ENCODE data around the gene CYP2C9. TPM values are rescaled to one million over a fixed set of nuclear protein-coding genes. Genes with fewer than 3 reads are reported as not detected.
"Not testable (repeated sequence)": the region's sequence is repeated elsewhere in the genome, so short reads cannot be mapped to it uniquely, and the experiment has no call there.

The CYP2C9 gene
- polyA plus RNA-seq, 1 donor from 2014 or later: not detected

DNA sequence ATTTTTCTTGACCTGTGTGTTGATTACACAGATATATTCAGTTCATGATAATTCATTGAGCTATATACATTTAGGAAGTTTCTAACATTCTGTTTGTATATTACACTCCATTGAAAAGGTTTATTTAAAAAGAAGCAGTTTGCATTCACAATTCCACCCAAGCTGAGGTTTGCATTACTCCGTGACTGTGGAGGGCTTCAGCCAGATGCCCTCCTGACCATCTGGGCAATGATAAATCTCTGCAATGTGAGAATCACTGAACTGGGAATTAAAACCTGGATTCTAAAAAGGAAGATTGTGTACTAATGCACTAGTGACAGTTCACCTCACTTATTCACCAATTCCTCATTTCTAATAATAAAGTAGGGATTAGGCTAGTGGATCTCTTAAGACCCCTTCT is 36.4 kb upstream of the CYP2C9 start:
- H3F3A ChIP-seq (ENCODE audit: insufficient read depth, low read length, poor library complexity, severe bottlenecking): no peaks in the 10 kb centered on the region
- no peaks in the 10 kb centered on the region for H4K20me1 ChIP-seq (ENCODE audit: insufficient read depth)
- H3K4me2 ChIP-seq (ENCODE audit: low read length): no peak overlapping the region
- no peak overlapping the region for H3K4me3 ChIP-seq (ENCODE audit: low read length)
- no peak overlapping the region for H3K9ac ChIP-seq (ENCODE audit: low read length)
- H3K27me3 ChIP-seq (ENCODE audit: insufficient read depth, low read depth, low read length): no peaks in the 10 kb centered on the region
- H3K9me2 ChIP-seq (ENCODE audit: insufficient read depth, low read length): no peaks in the 10 kb centered on the region
- no peak overlapping the region for H3K27ac ChIP-seq (ENCODE audit: low read length)
- TF ChIP-seq CTCF (IDR thresholded peaks at IDR 0.05; ENCODE audit: poor library complexity, severe bottlenecking) (no peak), MXI1 (conservative IDR thresholded peaks at IDR 0.05; ENCODE audit: poor library complexity, severe bottlenecking) (no peak), REST (IDR thresholded peaks at IDR 0.05; ENCODE audit: borderline replicate concordance) (no peak), EZH2 (IDR thresholded peaks at IDR 0.05; ENCODE audit: borderline replicate concordance, insufficient read depth, low read length, poor library complexity, severe bottlenecking) (no peak), SMC3 (conservative IDR thresholded peaks at IDR 0.05; ENCODE audit: poor library complexity) (no peak), POLR2AphosphoS5 (IDR thresholded peaks at IDR 0.05) (no peak), EP300 (conservative IDR thresholded peaks at IDR 0.05; ENCODE audit: poor library complexity, severe bottlenecking) (no peak), RAD21 (conservative IDR thresholded peaks at IDR 0.05) (no peak), TAF1 (IDR thresholded peaks at IDR 0.05; ENCODE audit: low read depth) (no peak)
- no peaks in the 10 kb centered on the region for H3K9me3 ChIP-seq (ENCODE audit: low read length)
- H2AFZ ChIP-seq (ENCODE audit: low read depth, low read length): no peak overlapping the region
- H3K79me2 ChIP-seq (replicated peaks; ENCODE audit: insufficient read depth, low read length): no peaks in the 10 kb centered on the region
- no peaks in the 10 kb centered on the region for H3K36me3 ChIP-seq (ENCODE audit: insufficient read depth, low read length)

DNA sequence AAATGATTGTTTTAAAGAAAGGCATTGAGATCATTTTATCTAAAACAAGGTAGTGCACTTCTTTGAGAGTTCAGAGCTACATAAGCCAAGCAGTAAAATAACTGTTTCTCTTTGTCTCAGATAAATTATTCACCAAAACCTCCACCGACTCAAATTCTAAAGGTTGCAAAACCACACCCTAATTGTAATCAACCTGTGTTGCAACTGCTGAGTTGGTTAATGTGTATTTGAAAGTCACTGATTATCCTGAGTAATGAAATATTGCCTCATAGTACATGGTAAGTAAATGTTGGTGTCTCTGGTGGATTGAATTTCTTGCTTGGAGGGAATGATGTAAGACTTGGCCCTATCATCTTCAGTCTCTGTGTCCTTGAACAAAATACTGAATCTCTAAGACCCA is 35.9 kb upstream of the CYP2C9 start:
- H3K4me2 ChIP-seq (ENCODE audit: low read length): no peak overlapping the region
- H3K9me2 ChIP-seq (ENCODE audit: insufficient read depth, low read length): no peaks in the 10 kb centered on the region
- TF ChIP-seq SMC3 (conservative IDR thresholded peaks at IDR 0.05; ENCODE audit: poor library complexity) (no peak), TAF1 (IDR thresholded peaks at IDR 0.05; ENCODE audit: low read depth) (no peak), REST (IDR thresholded peaks at IDR 0.05; ENCODE audit: borderline replicate concordance) (no peak), MXI1 (conservative IDR thresholded peaks at IDR 0.05; ENCODE audit: poor library complexity, severe bottlenecking) (no peak)

DNA sequence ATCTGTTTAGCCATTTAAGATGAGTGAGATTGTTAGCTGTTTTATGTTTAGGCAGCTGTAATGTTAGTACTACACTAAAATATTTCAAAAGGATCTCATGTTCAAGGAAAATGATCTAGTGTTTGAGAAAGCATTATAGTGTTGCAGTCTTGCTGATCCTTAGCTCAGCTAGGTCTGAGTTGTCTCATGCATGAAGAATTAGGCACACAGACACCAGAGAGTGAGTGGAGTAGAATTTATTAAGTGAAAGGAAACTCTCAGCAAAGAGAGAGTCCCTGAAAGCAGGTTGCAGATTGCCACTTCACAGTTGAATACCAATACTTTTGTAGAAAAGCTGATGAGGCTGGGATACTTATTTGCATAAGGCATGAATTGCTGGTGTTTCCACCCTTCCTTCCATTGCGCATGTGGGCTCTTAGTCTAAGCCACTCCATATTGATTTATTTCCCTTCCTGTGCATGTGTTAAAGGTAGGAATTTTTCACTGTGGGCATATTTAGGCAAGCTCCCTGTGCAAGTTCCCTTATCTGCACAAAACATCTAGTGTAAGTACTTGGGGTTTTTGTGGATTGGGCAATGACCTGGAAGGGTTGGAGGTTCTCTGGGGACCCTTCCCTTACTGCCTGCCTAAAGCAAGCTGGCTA is 33.8 kb upstream of the CYP2C9 start:
- not testable (repeated sequence) for H3K9me2 ChIP-seq (ENCODE audit: insufficient read depth, low read length); H2AFZ ChIP-seq (ENCODE audit: low read depth, low read length); H3K27ac ChIP-seq (ENCODE audit: low read length); H4K20me1 ChIP-seq (ENCODE audit: insufficient read depth); H3K79me2 ChIP-seq (replicated peaks; ENCODE audit: insufficient read depth, low read length); H3K4me3 ChIP-seq (ENCODE audit: low read length); H3K9ac ChIP-seq (ENCODE audit: low read length); H3K36me3 ChIP-seq (ENCODE audit: insufficient read depth, low read length); H3K27me3 ChIP-seq (ENCODE audit: insufficient read depth, low read depth, low read length); H3F3A ChIP-seq (ENCODE audit: insufficient read depth, low read length, poor library complexity, severe bottlenecking); H3K9me3 ChIP-seq (ENCODE audit: low read length); H3K4me2 ChIP-seq (ENCODE audit: low read length)

More for the DNA sequence above, 35.9 kb upstream of the CYP2C9 start:
- Histone ChIP-seq H4K20me1 (ENCODE audit: insufficient read depth) (no peaks in the 10 kb centered on the region), H2AFZ (ENCODE audit: low read depth, low read length) (no peak overlapping the region), H3K36me3 (ENCODE audit: insufficient read depth, low read length) (no peaks in the 10 kb centered on the region), H3F3A (ENCODE audit: insufficient read depth, low read length, poor library complexity, severe bottlenecking) (no peaks in the 10 kb centered on the region), H3K9ac (ENCODE audit: low read length) (no peak overlapping the region), H3K9me3 (ENCODE audit: low read length) (no peaks in the 10 kb centered on the region), H3K79me2 (replicated peaks; ENCODE audit: insufficient read depth, low read length) (no peaks in the 10 kb centered on the region), H3K4me3 (ENCODE audit: low read length) (no peak overlapping the region), H3K27ac (ENCODE audit: low read length) (no peak overlapping the region), H3K27me3 (ENCODE audit: insufficient read depth, low read depth, low read length) (no peaks in the 10 kb centered on the region)

Data from neural cell (in vitro differentiated cells).